GM23338 (cell line): ENCODE measurements around the gene BRF1. TPM values are rescaled to one million over a fixed set of nuclear protein-coding genes. Genes with fewer than 3 reads are reported as not detected.

Source experiments
- ATAC-seq: fragments of 200-7000 bp; cut with Tn5 transposase; 3 replicates; pipeline ENCODE4 v1.9.1; 2020
- DNase-seq: peaks from one replicate; pipeline ENCODE4 v3.0.0-alpha.2; 2015; ENCODE audit warnings: low spot score
- H2AFZ ChIP-seq: fragments of 200-600 bp; sonication (generic); 2 replicates; pipeline ENCODE4 v1.8.0; 2016; ENCODE audit warnings: antibody characterized with exemption, mild to moderate bottlenecking, moderate library complexity
- H3F3A ChIP-seq: fragments of 200-600 bp; sonication (generic); replicated peaks from 2 replicates; pipeline ENCODE4 v1.8.0; 2017; ENCODE audit warnings: antibody characterized with exemption, mixed run types, low read depth
- H3K27ac ChIP-seq: fragments of 200-600 bp; sonication (generic); 2 replicates; pipeline ENCODE4 v1.6.1; 2016; ENCODE audit warnings: low read depth
- H3K27me3 ChIP-seq: fragments of 200-600 bp; sonication (generic); 2 replicates; pipeline ENCODE4 v1.8.0; 2016; ENCODE audit warnings: mild to moderate bottlenecking, mixed run types, moderate library complexity; ENCODE audit not compliant: insufficient read depth
- H3K36me3 ChIP-seq: fragments of 200-600 bp; sonication (generic); 2 replicates; pipeline ENCODE4 v1.8.0; 2016; ENCODE audit warnings: mild to moderate bottlenecking; ENCODE audit not compliant: insufficient read depth
- H3K4me1 ChIP-seq: fragments of 200-600 bp; sonication (generic); 2 replicates; pipeline ENCODE4 v1.8.0; 2016; ENCODE audit warnings: mild to moderate bottlenecking, moderate library complexity; ENCODE audit not compliant: insufficient read depth
- H3K4me2 ChIP-seq: fragments of 200-600 bp; sonication (generic); 2 replicates; pipeline ENCODE4 v1.7.1; 2017; ENCODE audit warnings: mixed run types
- H3K4me3 ChIP-seq: fragments of 200-600 bp; sonication (generic); 2 replicates; pipeline ENCODE4 v1.6.1; 2016; ENCODE audit warnings: mixed run types
- H3K79me2 ChIP-seq: fragments of 200-600 bp; sonication (generic); replicated peaks from 2 replicates; pipeline ENCODE4 v1.8.0; 2017; ENCODE audit warnings: mild to moderate bottlenecking; ENCODE audit not compliant: insufficient read depth
- H3K9me2 ChIP-seq: fragments of 200-600 bp; sonication (generic); 2 replicates; pipeline ENCODE4 v1.8.0; 2017; ENCODE audit not compliant: insufficient read depth
- H4K20me1 ChIP-seq: fragments of 200-600 bp; sonication (generic); replicated peaks from 2 replicates; pipeline ENCODE4 v1.8.0; 2017; ENCODE audit warnings: mild to moderate bottlenecking; ENCODE audit not compliant: insufficient read depth
- H3K27ac Mint-ChIP-seq: 2 replicates; pipeline ENCODE4 v1.8.0; 2020; ENCODE audit warnings: inconsistent platforms, mild to moderate bottlenecking, moderate library complexity, mixed read lengths
- H3K27me3 Mint-ChIP-seq: 3 replicates; pipeline ENCODE4 v1.8.0; 2022; ENCODE audit warnings: low read depth, mild to moderate bottlenecking, moderate library complexity, mixed read lengths, inconsistent platforms; ENCODE audit not compliant: insufficient read depth, poor library complexity
- H3K36me3 Mint-ChIP-seq: 3 replicates; pipeline ENCODE4 v1.8.0; 2021; ENCODE audit warnings: low read depth, mild to moderate bottlenecking, inconsistent platforms, moderate library complexity, mixed read lengths
- H3K4me1 Mint-ChIP-seq: 3 replicates; pipeline ENCODE4 v1.8.0; 2020; ENCODE audit warnings: mild to moderate bottlenecking, inconsistent platforms, mixed read lengths
- H3K4me3 Mint-ChIP-seq: 3 replicates; pipeline ENCODE4 v1.8.0; 2021; ENCODE audit warnings: moderate library complexity, mild to moderate bottlenecking, inconsistent platforms, mixed read lengths
- H3K9me3 Mint-ChIP-seq: 3 replicates; pipeline ENCODE4 v1.8.0; 2020; ENCODE audit warnings: moderate library complexity, mild to moderate bottlenecking, inconsistent platforms, mixed read lengths
- CREB1 ChIP-seq: fragments of 250-450 bp; sonication (Bioruptor Pico); IDR thresholded peaks from 2 replicates; pipeline ENCODE4 v1.5.0; 2020; ENCODE audit warnings: low read depth, mild to moderate bottlenecking, moderate library complexity
- EZH2phosphoT487 ChIP-seq: fragments of 200-600 bp; sonication (generic); IDR thresholded peaks from one replicate; pipeline ENCODE4 v1.8.1; 2018; ENCODE audit warnings: antibody characterized with exemption; ENCODE audit not compliant: unreplicated experiment
- JUNB ChIP-seq: IDR thresholded peaks from one replicate; pipeline ENCODE4 v1.6.1; 2016; ENCODE audit warnings: antibody characterized with exemption; ENCODE audit not compliant: unreplicated experiment
- NANOG ChIP-seq: IDR thresholded peaks from 2 replicates; pipeline ENCODE4 v1.6.1; 2016; ENCODE audit warnings: antibody characterized with exemption, borderline replicate concordance
- POLR2AphosphoS5 ChIP-seq: IDR thresholded peaks from 2 replicates; pipeline ENCODE4 v1.6.1; 2016; ENCODE audit warnings: antibody characterized with exemption, low read depth
- REST ChIP-seq: IDR thresholded peaks from one replicate; pipeline ENCODE4 v1.6.1; 2018; ENCODE audit warnings: antibody characterized with exemption; ENCODE audit not compliant: unreplicated experiment
- STAT1 ChIP-seq: IDR thresholded peaks from one replicate; pipeline ENCODE4 v1.6.1; 2016; ENCODE audit warnings: antibody characterized with exemption; ENCODE audit not compliant: unreplicated experiment
- ZNF114 ChIP-seq: fragments of 250-450 bp; sonication (Bioruptor Pico); IDR thresholded peaks from 2 replicates; pipeline ENCODE4 v1.5.0; 2020; ENCODE audit warnings: mild to moderate bottlenecking, moderate library complexity
- ZNF331 ChIP-seq: fragments of 250-450 bp; sonication (Bioruptor Pico); IDR thresholded peaks from 2 replicates; pipeline ENCODE4 v1.5.0; 2020; ENCODE audit warnings: low read depth, mild to moderate bottlenecking, moderate library complexity
- polyA plus RNA-seq: library from polyadenylated mRNA; unstranded; fragments of >200 nt; fragmentation: Nextera tagmentation; extraction: Ambion mirVana; gene quantifications from 2 replicates; pipeline ENCODE4 v1.2.1, GENCODE V29; 2016
- total RNA-seq: library from RNA; depleted of rRNA; stranded (reverse); fragments of >200 nt; shearing (Covaris generic); gene quantifications from 2 replicates; pipeline ENCODE4 v1.2.3, GENCODE V29; 2014
- TF ChIP-seq, protein P1 (sequence below), 2 experiments: fragments of 200-600 bp in 1 of 2; sonication (generic) in 1 of 2; conservative IDR thresholded peaks; 2 replicates each; pipeline versions ENCODE4 v1.5.1 to v1.6.1; 2016 to 2017; ENCODE audit warnings: antibody characterized with exemption in 2 of 2, low read depth in 2 of 2, mild to moderate bottlenecking in 2 of 2, moderate library complexity in 1 of 2

Gene BRF1
- total and polyA plus RNA-seq, 2 experiments from 2014 or later: 8.6 to 29.9 TPM

DNA sequence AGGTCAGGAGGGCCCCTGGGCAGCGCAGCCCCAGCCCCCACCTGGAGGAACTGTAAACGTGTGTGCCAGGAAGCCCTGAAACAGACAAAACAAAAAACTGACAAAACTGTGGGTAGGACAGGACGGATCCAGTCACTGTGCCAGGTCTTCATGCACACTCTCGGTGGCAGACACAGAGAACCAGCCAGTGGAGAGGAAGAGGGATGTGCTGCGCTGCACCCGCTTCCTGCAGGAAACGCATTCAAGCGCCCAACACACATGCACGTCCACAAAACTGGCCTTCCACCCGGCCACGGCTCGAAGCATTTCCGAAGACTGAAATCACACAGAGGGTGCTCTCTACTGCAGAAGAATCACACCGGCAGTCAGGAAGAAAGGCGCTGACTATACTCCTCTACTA, 16.9 kb downstream of the BRF1 start:
- TF ChIP-seq STAT1: no peak
- TF ChIP-seq NANOG: no peak
- TF ChIP-seq ZNF114: no peak
- no peak for TF ChIP-seq EZH2phosphoT487
- no peak for TF ChIP-seq POLR2AphosphoS5
- no peak for TF ChIP-seq ZNF331 (CRISPR knock-in tag)
- TF ChIP-seq JUNB: no peak
- TF ChIP-seq, protein P1, sequence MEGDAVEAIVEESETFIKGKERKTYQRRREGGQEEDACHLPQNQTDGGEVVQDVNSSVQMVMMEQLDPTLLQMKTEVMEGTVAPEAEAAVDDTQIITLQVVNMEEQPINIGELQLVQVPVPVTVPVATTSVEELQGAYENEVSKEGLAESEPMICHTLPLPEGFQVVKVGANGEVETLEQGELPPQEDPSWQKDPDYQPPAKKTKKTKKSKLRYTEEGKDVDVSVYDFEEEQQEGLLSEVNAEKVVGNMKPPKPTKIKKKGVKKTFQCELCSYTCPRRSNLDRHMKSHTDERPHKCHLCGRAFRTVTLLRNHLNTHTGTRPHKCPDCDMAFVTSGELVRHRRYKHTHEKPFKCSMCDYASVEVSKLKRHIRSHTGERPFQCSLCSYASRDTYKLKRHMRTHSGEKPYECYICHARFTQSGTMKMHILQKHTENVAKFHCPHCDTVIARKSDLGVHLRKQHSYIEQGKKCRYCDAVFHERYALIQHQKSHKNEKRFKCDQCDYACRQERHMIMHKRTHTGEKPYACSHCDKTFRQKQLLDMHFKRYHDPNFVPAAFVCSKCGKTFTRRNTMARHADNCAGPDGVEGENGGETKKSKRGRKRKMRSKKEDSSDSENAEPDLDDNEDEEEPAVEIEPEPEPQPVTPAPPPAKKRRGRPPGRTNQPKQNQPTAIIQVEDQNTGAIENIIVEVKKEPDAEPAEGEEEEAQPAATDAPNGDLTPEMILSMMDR (conservative IDR thresholded peaks at IDR 0.05; ENCODE audit: low read depth in 2 of 2): no peak
- TF ChIP-seq CREB1 (CRISPR knock-in tag): no peak
- TF ChIP-seq REST: no peak
- no peak overlapping the region; the same call in 1 of the 2 replicates for H3K27ac ChIP-seq
- no peaks in the 10 kb centered on the region for H3K9me3 Mint-ChIP-seq
- H3K79me2 ChIP-seq: peaks cover 38% of the 10 kb centered on the region
- H3K36me3 ChIP-seq: no peaks in the 10 kb centered on the region
- H3K4me3 ChIP-seq: no peak overlapping the region
- peaks cover 6% of the 10 kb centered on the region for H3K27me3 Mint-ChIP-seq
- H3K9me2 ChIP-seq: no peaks in the 10 kb centered on the region
- peaks cover 17% of the 10 kb centered on the region for H3K4me1 Mint-ChIP-seq
- peaks cover 14% of the 10 kb centered on the region for H4K20me1 ChIP-seq
- no peaks in the 10 kb centered on the region for H3K27me3 ChIP-seq
- H3K27ac Mint-ChIP-seq: no peak overlapping the region
- no peaks in the 10 kb centered on the region for H3F3A ChIP-seq
- H3K4me3 Mint-ChIP-seq: no peak overlapping the region
- no peak for DNase-seq
- ATAC-seq: no peak
- H2AFZ ChIP-seq: no peak overlapping the region
- H3K4me1 ChIP-seq: peaks cover 3% of the 10 kb centered on the region; the same call in 1 of the 2 replicates
- no peak overlapping the region for H3K4me2 ChIP-seq
- H3K36me3 Mint-ChIP-seq: no peaks in the 10 kb centered on the region

DNA sequence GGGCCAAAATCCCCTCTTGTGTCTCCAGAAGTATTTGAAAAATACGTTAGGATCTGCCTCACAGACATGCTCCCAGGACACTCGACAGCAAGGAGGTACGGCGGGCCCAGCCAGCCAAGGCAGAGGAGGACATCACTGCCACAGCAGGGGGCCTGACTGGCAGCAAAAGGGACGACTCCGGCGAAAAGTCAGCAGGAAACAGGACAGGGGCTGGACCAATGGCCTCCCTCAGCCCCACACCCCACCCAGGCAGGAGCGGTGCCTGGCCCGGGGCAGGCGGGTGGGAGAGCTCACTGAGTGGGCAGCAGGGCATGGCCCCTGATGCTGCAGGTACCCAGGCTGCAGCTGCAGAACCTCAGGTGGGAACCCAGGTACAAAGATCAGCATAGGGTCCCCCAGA, 17.8 kb downstream of the BRF1 start:
- no peak overlapping the region for H3K4me2 ChIP-seq
- H4K20me1 ChIP-seq: peaks cover 16% of the 10 kb centered on the region
- H3K36me3 ChIP-seq: no peaks in the 10 kb centered on the region
- H3K79me2 ChIP-seq: peaks cover 41% of the 10 kb centered on the region
- no peaks in the 10 kb centered on the region for H3K27me3 ChIP-seq
- Mint-ChIP-seq H3K9me3 (no peaks in the 10 kb centered on the region), H3K4me1 (peaks cover 17% of the 10 kb centered on the region), H3K27ac (no peak overlapping the region), H3K36me3 (no peaks in the 10 kb centered on the region), H3K4me3 (no peak overlapping the region), H3K27me3 (peaks cover 6% of the 10 kb centered on the region)
- no peak overlapping the region for H3K4me3 ChIP-seq
- no peaks in the 10 kb centered on the region for H3K9me2 ChIP-seq
- no peak overlapping the region for H3K27ac ChIP-seq
- ATAC-seq: peak; percentile 74
- no peak overlapping the region for H2AFZ ChIP-seq
- peak; percentile 69 for DNase-seq
- peaks cover 3% of the 10 kb centered on the region; the same call in 1 of the 2 replicates for H3K4me1 ChIP-seq
- H3F3A ChIP-seq: no peaks in the 10 kb centered on the region
- no peak for TF ChIP-seq ZNF331 (CRISPR knock-in tag)
- no peak for TF ChIP-seq REST
- TF ChIP-seq STAT1: no peak
- TF ChIP-seq ZNF114: no peak
- TF ChIP-seq EZH2phosphoT487: no peak
- TF ChIP-seq, protein P1 (conservative IDR thresholded peaks at IDR 0.05; ENCODE audit: low read depth in 2 of 2): no peak
- TF ChIP-seq JUNB: no peak
